HAP-1 (cell line): ENCODE results near the gene CHN2.

Experiments
- DNase-seq, 2 experiments: peaks; one replicate each; pipeline ENCODE4 v3.0.0-alpha.2; 2016 to 2020; ENCODE audit warnings: low spot score in 2 of 2
- H3K27me3 ChIP-seq: fragments of 250-450 bp; sonication (Bioruptor Pico); 2 replicates; pipeline ENCODE4 v1.5.1; 2020; ENCODE audit warnings: low read depth, mild to moderate bottlenecking, moderate library complexity
- H3K36me3 ChIP-seq: fragments of 250-450 bp; sonication (Bioruptor Pico); replicated peaks from 2 replicates; pipeline ENCODE4 v1.5.1; 2020; ENCODE audit warnings: mild to moderate bottlenecking
- H3K4me1 ChIP-seq: fragments of 250-450 bp; sonication (Bioruptor Pico); 2 replicates; pipeline ENCODE4 v1.5.1; 2020; ENCODE audit warnings: mild to moderate bottlenecking
- H3K4me3 ChIP-seq: fragments of 250-450 bp; sonication (Bioruptor Pico); 2 replicates; pipeline ENCODE4 v1.5.1; 2020; ENCODE audit warnings: mild to moderate bottlenecking, moderate library complexity
- H3K9me3 ChIP-seq: fragments of 250-450 bp; sonication (Bioruptor Pico); 2 replicates; pipeline ENCODE4 v1.5.1; 2020; ENCODE audit warnings: mild to moderate bottlenecking, moderate library complexity
- in situ Hi-C: fragments of 300-500 bp; cut with MboI; formaldehyde crosslinking; loops from 3 replicates; pipeline ENCODE4 v1.14.3; 2020; ENCODE audit warnings: low sequenced_read_pairs, inconsistent platforms, mixed read lengths

The CHN2 gene

DNA sequence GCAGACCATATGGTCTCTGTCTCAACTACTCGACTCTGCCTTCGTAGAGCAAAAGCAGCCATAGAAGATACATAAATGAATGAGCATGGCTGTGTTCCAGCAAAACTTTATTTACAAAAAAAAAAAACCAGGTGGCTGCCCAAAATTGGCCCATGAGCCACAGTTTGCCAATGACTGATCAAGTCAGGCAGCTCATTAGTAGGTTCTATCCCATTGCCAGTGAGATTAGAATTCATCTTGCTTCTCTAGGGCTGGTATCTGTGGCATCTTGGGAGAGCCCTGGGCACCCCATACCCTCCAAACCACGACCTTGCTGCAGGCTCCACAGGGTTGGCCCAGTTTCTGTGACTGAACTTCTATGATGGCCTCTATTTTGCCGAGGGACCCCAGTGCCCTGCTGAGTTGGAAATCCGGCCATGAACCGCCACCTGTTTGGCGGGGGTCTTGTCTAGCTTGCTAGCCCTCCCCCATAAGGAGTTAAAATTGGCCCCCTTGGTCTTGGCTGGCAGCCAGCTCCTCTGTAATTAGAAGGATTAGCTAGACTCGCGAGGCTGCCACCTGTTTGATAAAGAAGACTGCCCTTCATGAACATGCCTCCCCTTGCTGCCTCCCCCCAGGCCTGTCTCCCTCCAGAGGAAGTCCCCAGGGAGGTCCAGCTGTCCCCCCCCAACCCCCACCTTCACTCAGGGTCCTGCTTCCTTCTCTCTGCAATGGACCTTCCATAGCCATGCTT lies 83.9 kb downstream of the CHN2 start:
- Histone ChIP-seq H3K4me1 (no peaks in the 10 kb centered on the region; the same call in 1 of the 2 replicates), H3K9me3 (no peaks in the 10 kb centered on the region), H3K27me3 (peaks cover 2% of the 10 kb centered on the region), H3K4me3 (no peak overlapping the region), H3K36me3 (no peaks in the 10 kb centered on the region)
- DNase-seq, result no peak
- in situ Hi-C loops, result no loop called here

DNA sequence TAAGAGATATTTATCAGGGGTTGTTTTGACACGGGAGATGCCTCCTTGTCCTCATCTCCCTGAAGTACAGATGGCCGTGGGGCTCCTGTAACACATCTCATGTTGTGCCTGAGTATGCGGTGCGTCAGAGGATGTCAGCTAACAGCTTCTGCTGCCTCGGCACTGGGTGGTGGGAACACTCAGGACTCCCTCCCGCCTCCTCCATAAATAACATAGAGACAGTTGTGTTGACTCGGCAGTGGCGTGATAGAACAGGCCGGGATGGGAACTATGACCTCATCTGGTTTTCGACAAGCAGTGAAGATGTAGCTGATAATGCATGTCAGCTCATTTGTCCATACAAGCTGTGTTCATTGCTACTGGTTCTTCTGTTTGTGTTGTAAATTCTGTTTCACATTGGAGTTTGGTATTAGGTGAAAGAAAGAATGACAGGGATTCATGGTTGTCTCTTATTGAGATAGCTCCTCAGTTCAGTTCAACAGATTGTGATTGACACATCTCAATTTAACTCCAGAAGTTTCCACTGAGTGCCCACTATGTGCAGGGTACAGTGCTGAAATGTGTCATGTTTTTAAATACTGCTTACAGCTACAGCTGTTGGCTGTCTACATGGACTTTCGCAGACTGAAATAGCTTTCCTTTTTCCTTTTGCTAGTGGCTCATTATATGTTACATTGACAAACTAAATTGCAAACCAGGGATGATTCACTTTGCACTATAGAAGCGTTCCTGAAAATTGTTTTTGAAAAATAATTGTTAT lies 87.4 kb downstream of the CHN2 start:
- no peaks in the 10 kb centered on the region; the same call in 1 of the 2 replicates for H3K4me1 ChIP-seq
- no peaks in the 10 kb centered on the region for H3K36me3 ChIP-seq
- DNase-seq, result no peak
- peaks cover 2% of the 10 kb centered on the region for H3K27me3 ChIP-seq
- in situ Hi-C loops, result no loop called here
- H3K9me3 ChIP-seq, result no peaks in the 10 kb centered on the region
- no peak overlapping the region for H3K4me3 ChIP-seq

DNA sequence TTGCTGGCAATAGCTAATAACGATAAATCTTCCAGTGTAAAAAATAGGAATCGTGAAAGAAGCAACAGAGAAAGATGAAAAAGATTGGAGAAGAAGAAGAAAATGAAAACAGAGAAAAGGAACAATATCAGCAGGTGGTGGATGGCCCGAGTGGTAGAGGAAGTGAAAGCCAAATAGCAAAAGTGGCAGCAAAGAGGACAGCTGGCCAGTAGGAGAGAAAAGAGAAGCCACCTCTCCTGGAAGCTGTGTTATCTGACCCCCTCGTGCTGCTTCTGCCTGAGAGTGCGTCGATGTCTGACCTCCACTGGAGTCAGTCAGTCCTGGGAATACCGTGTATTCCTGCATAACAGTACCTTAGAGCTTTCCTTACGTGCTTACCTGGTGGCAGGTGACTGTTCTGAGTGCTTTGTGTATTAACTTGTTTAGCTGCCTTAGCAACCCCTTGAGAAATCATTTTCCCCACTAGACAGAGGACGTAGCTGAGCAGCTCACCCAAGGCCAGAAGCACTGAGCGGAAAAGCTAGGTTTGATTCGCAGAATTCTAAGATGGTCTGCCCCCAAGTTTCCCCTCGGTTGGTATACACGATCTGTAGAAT lies 88.3 kb downstream of the CHN2 start:
- no peaks in the 10 kb centered on the region for H3K36me3 ChIP-seq
- no peak overlapping the region for H3K4me3 ChIP-seq
- peaks cover 4% of the 10 kb centered on the region for H3K27me3 ChIP-seq
- no peak for DNase-seq
- in situ Hi-C loops, result no loop called here
- H3K9me3 ChIP-seq, result no peaks in the 10 kb centered on the region; the same call in 1 of the 2 replicates
- no peaks in the 10 kb centered on the region; the same call in 1 of the 2 replicates for H3K4me1 ChIP-seq

DNA sequence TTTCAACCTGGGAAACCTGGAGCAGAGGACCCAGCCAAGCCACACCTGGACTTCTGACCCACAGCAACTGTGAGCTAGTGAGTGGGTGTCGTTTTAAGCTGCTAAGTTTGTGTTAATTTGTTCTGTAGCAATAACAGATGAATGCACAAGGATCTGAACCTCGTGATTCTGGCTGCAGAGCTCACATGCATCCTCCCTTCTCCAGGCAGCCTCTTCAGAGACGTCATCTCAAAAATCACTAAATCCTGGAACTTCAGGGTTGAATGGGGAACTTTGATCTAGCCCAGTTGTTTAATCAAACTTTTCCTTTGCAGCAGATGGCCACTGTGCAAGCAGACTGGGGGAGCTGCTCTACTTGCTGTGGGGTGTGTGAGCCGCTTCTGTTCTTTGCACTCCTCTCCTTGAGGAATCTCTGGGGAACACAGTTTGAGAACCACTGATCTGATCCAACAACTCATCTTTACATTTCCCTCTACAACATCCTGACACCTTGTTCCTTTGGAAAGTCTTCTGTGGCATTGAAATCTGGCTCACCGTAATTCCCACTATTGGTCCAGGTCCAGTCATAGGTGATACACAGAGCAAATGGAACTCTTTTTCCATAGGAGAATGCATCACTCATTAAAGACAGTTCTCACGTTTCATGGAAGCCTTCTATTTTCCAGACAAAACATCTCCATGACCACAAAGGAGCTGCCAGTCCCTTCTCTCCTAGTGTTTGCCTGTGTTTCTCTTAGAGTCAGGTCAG lies 90.3 kb downstream of the CHN2 start:
- Histone ChIP-seq H3K9me3 (no peaks in the 10 kb centered on the region; the same call in 1 of the 2 replicates), H3K36me3 (no peaks in the 10 kb centered on the region), H3K4me3 (no peak overlapping the region), H3K4me1 (peaks cover 6% of the 10 kb centered on the region; the same call in 1 of the 2 replicates), H3K27me3 (peaks cover 2% of the 10 kb centered on the region; the same call in 1 of the 2 replicates)
- in situ Hi-C loops, result no loop called here
- DNase-seq, result no peak

DNA sequence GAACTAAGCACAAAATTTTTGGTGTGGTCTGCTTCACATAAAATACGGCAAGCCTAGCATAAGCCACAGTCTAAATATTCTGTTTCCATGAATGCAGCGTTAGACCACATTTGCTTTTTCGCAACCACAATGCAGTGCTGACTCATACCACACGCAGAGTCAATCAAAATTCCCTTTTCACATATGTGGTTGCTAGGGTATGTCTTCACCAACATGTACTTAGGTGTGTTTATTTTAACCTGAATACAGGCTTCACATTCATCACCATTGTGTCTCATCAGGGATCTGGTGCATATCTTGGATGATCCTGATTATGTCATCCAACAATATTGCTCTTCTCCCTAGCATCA lies 90.8 kb downstream of the CHN2 start:
- no peak for DNase-seq
- H3K4me3 ChIP-seq, result no peak overlapping the region
- in situ Hi-C loops, result no loop called here

DNA sequence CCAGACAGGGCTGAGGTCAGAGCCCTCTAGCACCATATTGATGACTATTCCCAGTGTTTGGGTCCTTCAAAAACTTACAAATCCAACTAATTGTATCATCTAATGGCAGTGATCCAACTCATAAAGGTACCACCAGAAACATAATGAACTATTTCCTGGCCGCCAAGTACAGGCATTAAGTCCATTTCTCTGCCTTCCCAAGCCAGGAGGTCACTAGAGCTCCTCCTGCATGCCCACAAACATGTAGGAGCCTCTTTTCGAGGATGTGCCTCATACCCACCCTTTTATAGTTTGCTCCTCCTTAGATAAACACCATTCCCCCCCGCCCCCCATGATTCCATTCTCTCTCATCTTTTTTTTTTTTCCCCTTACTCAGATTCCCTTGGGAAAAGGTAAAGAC lies 91.3 kb downstream of the CHN2 start:
- DNase-seq, result no peak
- Histone ChIP-seq H3K9me3 (no peaks in the 10 kb centered on the region; the same call in 1 of the 2 replicates), H3K4me1 (peaks cover 6% of the 10 kb centered on the region; the same call in 1 of the 2 replicates), H3K27me3 (peaks cover 2% of the 10 kb centered on the region; the same call in 1 of the 2 replicates), H3K4me3 (no peak overlapping the region), H3K36me3 (no peaks in the 10 kb centered on the region)
- in situ Hi-C loops, result no loop called here

More for the DNA sequence above, 90.8 kb downstream of the CHN2 start:
- Histone ChIP-seq H3K36me3 (no peaks in the 10 kb centered on the region), H3K4me1 (peaks cover 6% of the 10 kb centered on the region; the same call in 1 of the 2 replicates), H3K9me3 (no peaks in the 10 kb centered on the region; the same call in 1 of the 2 replicates), H3K27me3 (peaks cover 2% of the 10 kb centered on the region; the same call in 1 of the 2 replicates)

DNA sequence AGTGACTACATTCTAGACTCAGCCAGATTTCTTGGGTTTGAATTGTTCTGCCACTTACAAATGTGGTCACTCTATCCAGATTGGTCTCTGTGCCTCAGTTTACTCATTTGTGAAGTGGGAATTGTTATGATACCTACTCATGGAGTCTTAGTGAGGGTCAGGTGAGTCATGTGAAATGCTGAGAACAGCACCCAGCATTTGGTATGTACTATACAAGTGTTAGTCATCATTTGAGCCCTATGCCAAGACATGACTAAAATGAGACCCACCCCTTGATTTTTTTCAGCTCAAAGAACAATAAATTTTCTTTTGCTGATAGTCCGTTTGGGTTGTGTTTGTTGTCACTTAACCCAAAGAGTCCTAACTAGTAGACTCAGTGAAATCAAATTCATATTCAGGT lies 92.8 kb downstream of the CHN2 start:
- Histone ChIP-seq H3K4me1 (peaks cover 6% of the 10 kb centered on the region; the same call in 1 of the 2 replicates), H3K27me3 (0 out of 2 replicates have a peak, but pooled peaks cover 2% of the 10 kb centered on the region), H3K9me3 (no peaks in the 10 kb centered on the region; the same call in 1 of the 2 replicates), H3K36me3 (no peaks in the 10 kb centered on the region), H3K4me3 (no peak overlapping the region)
- no peak for DNase-seq
- in situ Hi-C loops, result no loop called here

DNA sequence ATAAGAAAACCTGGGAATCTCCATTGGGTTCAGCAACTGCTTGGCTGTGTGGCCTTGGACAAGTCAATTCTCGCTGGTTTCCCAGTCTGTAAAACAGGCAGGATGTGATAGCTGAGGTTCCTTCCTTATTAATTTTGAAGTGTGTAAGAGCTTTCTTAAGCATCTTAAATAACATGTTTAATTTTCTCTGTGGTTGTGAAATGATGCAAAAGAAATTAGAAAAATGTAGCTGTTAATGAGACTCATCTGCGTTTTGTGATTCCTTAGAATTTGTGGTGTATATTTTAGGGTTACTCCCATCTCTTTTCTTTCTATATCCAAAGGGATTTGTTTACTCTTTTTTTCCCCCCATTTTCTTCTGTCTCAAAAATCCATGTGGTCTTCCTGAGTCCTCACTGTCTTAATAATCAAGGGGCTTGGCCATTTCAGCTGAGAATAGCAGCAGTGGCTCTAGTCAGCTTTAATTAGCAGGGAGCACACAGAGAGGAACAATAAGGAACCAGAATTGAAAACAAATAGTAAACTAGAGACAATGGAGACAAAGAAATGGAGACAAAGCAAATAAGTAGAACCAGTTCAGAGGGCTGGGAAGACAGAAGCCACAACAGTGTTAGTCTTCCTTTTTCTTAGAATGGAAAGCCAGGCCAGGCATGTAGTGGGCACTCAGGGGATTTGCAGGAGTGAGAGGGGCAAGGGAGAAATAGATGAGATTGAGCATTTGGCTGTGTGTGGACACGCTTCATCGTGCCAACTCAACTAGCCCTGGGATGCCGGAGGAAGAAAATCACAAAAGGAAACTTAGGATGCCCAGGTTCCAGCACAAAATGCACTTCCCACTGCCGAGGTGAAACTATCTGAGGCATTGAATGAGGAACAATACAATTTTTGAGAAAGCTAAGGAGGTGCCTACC lies 93.9 kb downstream of the CHN2 start:
- Histone ChIP-seq H3K4me1 (peaks cover 6% of the 10 kb centered on the region; the same call in 1 of the 2 replicates), H3K27me3 (0 out of 2 replicates have a peak, but pooled peaks cover 2% of the 10 kb centered on the region), H3K36me3 (no peaks in the 10 kb centered on the region), H3K9me3 (no peaks in the 10 kb centered on the region; the same call in 1 of the 2 replicates), H3K4me3 (no peak overlapping the region)
- in situ Hi-C loops, result no loop called here
- DNase-seq, result peak in 1 of 2 experiments; percentile 16

DNA sequence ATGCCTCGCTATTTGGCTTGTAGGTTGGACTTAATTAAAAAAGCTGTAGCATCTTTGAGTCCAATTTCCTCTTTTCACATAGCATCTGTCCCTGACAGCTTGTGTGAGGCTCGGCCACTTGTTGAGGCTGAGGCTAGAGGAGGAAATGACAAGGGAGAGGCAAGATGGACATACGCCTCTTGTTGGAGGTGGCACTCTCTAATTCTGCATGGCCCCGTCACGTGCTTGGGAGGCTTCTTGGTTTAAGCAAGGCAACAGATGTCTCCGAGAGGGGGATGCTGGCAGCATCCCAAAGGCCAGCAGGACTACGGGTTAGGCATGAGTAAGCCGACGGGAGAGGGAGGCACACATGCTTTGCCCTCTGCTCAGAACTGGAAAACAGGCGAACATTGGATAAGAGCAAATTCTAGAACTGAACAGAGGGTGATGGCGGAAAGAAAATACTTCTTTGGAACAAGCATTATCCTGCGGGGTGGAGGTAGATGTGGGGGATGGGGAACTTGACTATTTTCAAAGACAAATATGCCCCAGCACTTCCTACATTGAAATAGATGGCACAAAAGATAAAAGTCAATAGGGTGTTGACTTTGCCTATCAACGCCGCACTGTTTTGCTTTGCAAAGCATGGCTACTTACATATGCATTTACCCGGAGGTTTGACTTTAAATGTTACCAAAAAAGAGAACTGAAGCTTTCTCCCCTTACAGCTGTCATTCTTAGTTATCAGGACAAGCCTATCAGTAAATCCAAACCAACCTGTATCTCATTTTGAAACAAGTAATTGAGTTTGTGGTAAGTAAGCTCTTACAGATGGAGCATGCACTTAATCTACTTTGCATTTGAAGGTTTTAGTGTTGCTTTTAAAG lies 94.8 kb downstream of the CHN2 start:
- DNase-seq, result no peak
- in situ Hi-C loops, result no loop called here

DNA sequence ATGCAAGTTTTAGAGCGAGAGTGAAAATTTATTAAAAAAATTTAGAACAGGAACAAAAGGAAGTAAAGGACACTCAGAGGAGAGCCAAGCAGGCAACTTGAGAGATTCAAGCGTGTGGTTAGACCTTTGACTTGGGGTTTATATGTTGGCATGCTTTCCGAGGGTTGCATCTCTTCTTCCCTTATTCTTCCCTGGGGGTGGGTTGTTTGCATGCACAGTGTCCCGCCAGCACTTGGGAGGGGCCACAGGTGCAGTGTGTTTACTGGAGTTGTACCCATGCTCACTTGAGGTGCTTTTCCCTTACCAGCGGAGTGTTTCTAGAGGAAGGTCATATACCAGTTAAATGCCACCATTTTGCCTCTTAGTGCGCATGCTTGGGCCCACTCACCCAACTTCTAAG lies 96.3 kb downstream of the CHN2 start:
- Histone ChIP-seq H3K4me3 (no peak overlapping the region), H3K4me1 (peaks cover 6% of the 10 kb centered on the region; the same call in 1 of the 2 replicates), H3K9me3 (no peaks in the 10 kb centered on the region; the same call in 1 of the 2 replicates), H3K36me3 (no peaks in the 10 kb centered on the region), H3K27me3 (0 out of 2 replicates have a peak, but pooled peaks cover 2% of the 10 kb centered on the region)
- in situ Hi-C loops, result no loop called here
- DNase-seq, result no peak

More for the DNA sequence above, 94.8 kb downstream of the CHN2 start:
- no peak overlapping the region for H3K4me3 ChIP-seq
- H3K27me3 ChIP-seq, result 0 out of 2 replicates have a peak, but pooled peaks cover 2% of the 10 kb centered on the region
- no peaks in the 10 kb centered on the region for H3K36me3 ChIP-seq
- no peaks in the 10 kb centered on the region; the same call in 1 of the 2 replicates for H3K9me3 ChIP-seq
- H3K4me1 ChIP-seq, result peaks cover 6% of the 10 kb centered on the region; the same call in 1 of the 2 replicates

DNA sequence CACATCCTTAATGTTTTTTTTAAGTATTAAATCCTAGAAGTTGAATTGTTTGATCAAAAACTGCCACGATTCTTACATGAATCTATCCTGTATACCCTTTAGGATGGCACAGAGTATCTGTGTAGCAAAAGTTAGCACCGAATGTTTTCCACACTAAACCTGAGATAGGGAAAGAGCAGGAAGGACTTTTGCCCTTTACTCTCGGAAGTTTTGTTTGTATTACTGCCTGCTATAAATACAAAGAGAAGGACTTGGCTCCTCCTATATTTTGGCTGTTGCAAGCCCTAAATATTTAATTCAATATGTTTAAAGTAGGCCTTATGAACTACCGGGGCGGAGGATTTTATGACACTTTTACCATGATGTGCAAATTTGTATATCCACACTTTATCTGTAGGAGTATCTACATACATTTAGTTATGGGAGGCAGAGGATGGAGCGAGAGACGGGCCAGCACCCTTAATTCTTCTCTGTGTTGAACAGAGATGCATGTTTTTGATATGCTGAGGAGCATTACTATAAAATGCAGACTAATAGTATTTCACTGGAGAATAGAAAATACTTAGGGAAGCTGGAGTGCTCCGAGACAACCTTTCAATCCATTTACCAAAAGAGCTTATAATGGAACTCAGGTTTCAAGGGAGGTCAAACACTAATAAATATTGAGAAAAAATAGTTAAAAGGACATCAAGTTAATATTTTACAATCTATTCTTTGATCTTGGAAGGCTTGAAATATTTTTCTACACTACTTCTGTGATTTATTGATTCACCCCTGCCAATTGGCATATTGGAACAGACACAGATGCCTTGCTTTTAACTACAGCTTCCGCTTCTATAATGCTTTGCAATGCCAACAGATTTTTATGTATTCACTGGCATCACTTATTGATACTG lies 97.4 kb downstream of the CHN2 start:
- 0 out of 2 replicates have a peak, but pooled peaks cover 2% of the 10 kb centered on the region for H3K27me3 ChIP-seq
- H3K36me3 ChIP-seq, result no peaks in the 10 kb centered on the region
- in situ Hi-C loops, result no loop called here
- no peak for DNase-seq
- H3K4me3 ChIP-seq, result no peak overlapping the region
- H3K4me1 ChIP-seq, result peaks cover 15% of the 10 kb centered on the region
- H3K9me3 ChIP-seq, result no peaks in the 10 kb centered on the region; the same call in 1 of the 2 replicates
